Neural crest cell (in vitro differentiated cells): Measurements from ENCODE around the gene CDKL2. TPM values are rescaled to one million over a fixed set of nuclear protein-coding genes. Genes with fewer than 3 reads are reported as not detected.

Source experiments
- DNase-seq: peaks from one replicate; pipeline ENCODE4 v3.0.0; 2021; ENCODE audit warnings: low read depth, mixed read lengths, low spot score
- H3K27ac Mint-ChIP-seq: one replicate; pipeline ENCODE4 v1.8.0; 2021; ENCODE audit warnings: mild to moderate bottlenecking, mixed read lengths; ENCODE audit not compliant: unreplicated experiment
- H3K27me3 Mint-ChIP-seq: 2 replicates; pipeline ENCODE4 v1.8.0; 2021; ENCODE audit warnings: low read depth, mild to moderate bottlenecking, mixed read lengths
- H3K36me3 Mint-ChIP-seq: 2 replicates; pipeline ENCODE4 v1.8.0; 2021; ENCODE audit warnings: low read depth, mild to moderate bottlenecking, mixed read lengths
- H3K4me1 Mint-ChIP-seq: 2 replicates; pipeline ENCODE4 v1.8.0; 2021; ENCODE audit warnings: mixed read lengths
- H3K4me3 Mint-ChIP-seq: one replicate; pipeline ENCODE4 v1.8.0; 2021; ENCODE audit warnings: mild to moderate bottlenecking, mixed read lengths
- H3K9me3 Mint-ChIP-seq: 2 replicates; pipeline ENCODE4 v1.8.0; 2021; ENCODE audit warnings: mixed read lengths
- CTCF ChIP-seq: fragments of 200-600 bp; sonication (generic); conservative IDR thresholded peaks from 2 replicates; pipeline ENCODE4 v1.5.0; 2021; ENCODE audit warnings: antibody characterized with exemption, mild to moderate bottlenecking
- total RNA-seq: library from RNA; stranded (reverse); gene quantifications from 2 replicates; pipeline ENCODE4 v1.2.1, GENCODE V29; 2021

The CDKL2 gene
- total RNA-seq, 1 donor from 2014 or later, result 1.1 TPM

GRCh38 chr4:75639124-75639695, 8.9 kb upstream of the CDKL2 start:
- Mint-ChIP-seq H3K9me3 (no peaks in the 10 kb centered on the region), H3K27ac (no peak overlapping the region), H3K4me1 (no peaks in the 10 kb centered on the region), H3K4me3 (no peak overlapping the region), H3K36me3 (peaks cover 13% of the 10 kb centered on the region), H3K27me3 (no peaks in the 10 kb centered on the region)
- no peak for TF ChIP-seq CTCF
- DNase-seq, result no peak

GRCh38 chr4:75637827-75638226, 7.5 kb upstream of the CDKL2 start:
- Mint-ChIP-seq H3K4me3 (no peak overlapping the region), H3K27ac (no peak overlapping the region), H3K36me3 (peaks cover 13% of the 10 kb centered on the region), H3K27me3 (no peaks in the 10 kb centered on the region), H3K4me1 (no peaks in the 10 kb centered on the region), H3K9me3 (no peaks in the 10 kb centered on the region)
- no peak for TF ChIP-seq CTCF
- DNase-seq, result no peak

GRCh38 chr4:75637176-75637575, 6.8 kb upstream of the CDKL2 start:
- Mint-ChIP-seq H3K4me3 (no peak overlapping the region), H3K36me3 (peaks cover 10% of the 10 kb centered on the region), H3K27me3 (no peaks in the 10 kb centered on the region), H3K27ac (no peak overlapping the region), H3K9me3 (no peaks in the 10 kb centered on the region), H3K4me1 (no peaks in the 10 kb centered on the region)
- no peak for DNase-seq
- no peak for TF ChIP-seq CTCF

- TF ChIP-seq CTCF, result no peak
- H3K9me3 Mint-ChIP-seq, result no peaks in the 10 kb centered on the region
- no peak overlapping the region for H3K4me3 Mint-ChIP-seq
- H3K36me3 Mint-ChIP-seq, result peaks cover 8% of the 10 kb centered on the region
- peaks cover 9% of the 10 kb centered on the region for H3K4me1 Mint-ChIP-seq
- H3K27me3 Mint-ChIP-seq, result no peaks in the 10 kb centered on the region
- no peak overlapping the region for H3K27ac Mint-ChIP-seq
- DNase-seq, result no peak
Observed at GRCh38 chr4:75634951-75635350, 4.6 kb upstream of the CDKL2 start.

- Mint-ChIP-seq H3K36me3 (peaks cover 5% of the 10 kb centered on the region), H3K9me3 (no peaks in the 10 kb centered on the region), H3K4me1 (peaks cover 10% of the 10 kb centered on the region), H3K4me3 (no peak overlapping the region), H3K27ac (no peak overlapping the region), H3K27me3 (no peaks in the 10 kb centered on the region)
- no peak for DNase-seq
- no peak for TF ChIP-seq CTCF
Observed at GRCh38 chr4:75634281-75634680, 4.0 kb upstream of the CDKL2 start.
